OCI-LY1 (cell line): ENCODE measurements around the gene PUS3.

Experiments
- H2AFZ ChIP-seq: fragments of 200-600 bp; sonication (generic), shearing (Covaris generic); 2 replicates; pipeline ENCODE4 v1.6.0; 2014; ENCODE audit warnings: antibody characterized with exemption, mild to moderate bottlenecking, low read length
- H3F3A ChIP-seq: fragments of 200-600 bp; sonication (generic), shearing (Covaris generic); 2 replicates; pipeline ENCODE4 v1.6.0; 2014; ENCODE audit warnings: mild to moderate bottlenecking, antibody characterized with exemption, low read length, moderate library complexity; ENCODE audit not compliant: insufficient read depth
- H3K27ac ChIP-seq: fragments of 200-600 bp; sonication (generic); 2 replicates; pipeline ENCODE4 v1.5.1; 2014; ENCODE audit warnings: low read length, mixed run types, mild to moderate bottlenecking, low read depth; ENCODE audit not compliant: poor library complexity, severe bottlenecking
- H3K27me3 ChIP-seq: fragments of 200-600 bp; sonication (generic); 2 replicates; pipeline ENCODE4 v1.6.0; 2014; ENCODE audit warnings: antibody characterized with exemption, mild to moderate bottlenecking, low read length, moderate library complexity; ENCODE audit not compliant: insufficient read depth
- H3K36me3 ChIP-seq: fragments of 200-600 bp; sonication (generic); 2 replicates; pipeline ENCODE4 v1.6.1; 2014; ENCODE audit warnings: mild to moderate bottlenecking, antibody characterized with exemption, low read length, moderate library complexity, mixed read lengths; ENCODE audit not compliant: insufficient read depth
- H3K4me1 ChIP-seq: fragments of 200-600 bp; sonication (generic); 2 replicates; pipeline ENCODE4 v1.5.1; 2014; ENCODE audit warnings: mild to moderate bottlenecking, low read length, moderate library complexity; ENCODE audit not compliant: insufficient read depth, severe bottlenecking
- H3K4me2 ChIP-seq: fragments of 200-600 bp; sonication (generic), shearing (Covaris generic); 2 replicates; pipeline ENCODE4 v1.6.1; 2014; ENCODE audit warnings: low read length
- H3K4me3 ChIP-seq: fragments of 200-600 bp; sonication (generic); 2 replicates; pipeline ENCODE4 v1.5.1; 2014; ENCODE audit warnings: low read length, low read depth, mild to moderate bottlenecking, mixed read lengths; ENCODE audit not compliant: poor library complexity, severe bottlenecking
- H3K79me2 ChIP-seq: fragments of 200-600 bp; shearing (Covaris generic); 2 replicates; pipeline ENCODE4 v1.6.1; 2016; ENCODE audit warnings: mixed run types, low read length, mixed read lengths; ENCODE audit not compliant: insufficient read depth
- H3K9ac ChIP-seq: fragments of 200-600 bp; sonication (generic), shearing (Covaris generic); 2 replicates; pipeline ENCODE4 v1.6.1; 2014; ENCODE audit warnings: mild to moderate bottlenecking, low read length, mixed read lengths
- H3K9me2 ChIP-seq: fragments of 200-600 bp; sonication (generic), shearing (Covaris generic); 2 replicates; pipeline ENCODE4 v1.6.1; 2014; ENCODE audit warnings: low read depth, mild to moderate bottlenecking, low read length, mixed read lengths
- H3K9me3 ChIP-seq: fragments of 200-600 bp; shearing (Covaris generic); 2 replicates; pipeline ENCODE4 v1.6.1; 2014; ENCODE audit warnings: low read length, mixed read lengths
- H4K20me1 ChIP-seq: fragments of 200-600 bp; sonication (generic), shearing (Covaris generic); 2 replicates; pipeline ENCODE4 v1.6.0; 2016; ENCODE audit warnings: mild to moderate bottlenecking, low read length; ENCODE audit not compliant: insufficient read depth
- EZH2 ChIP-seq: fragments of 200-600 bp; sonication (generic), shearing (Covaris generic); IDR thresholded peaks from 2 replicates; pipeline ENCODE4 v1.8.0; 2017; ENCODE audit warnings: borderline replicate concordance, mixed run types, mild to moderate bottlenecking, antibody characterized with exemption, low read length, moderate library complexity, mixed read lengths
- TF ChIP-seq, protein P1 (sequence below): fragments of 200-600 bp; sonication (generic), shearing (Covaris generic); IDR thresholded peaks from 2 replicates; pipeline ENCODE4 v1.5.1; 2017; ENCODE audit warnings: mild to moderate bottlenecking, antibody characterized with exemption, low read length, moderate library complexity, mixed read lengths

Gene PUS3

DNA sequence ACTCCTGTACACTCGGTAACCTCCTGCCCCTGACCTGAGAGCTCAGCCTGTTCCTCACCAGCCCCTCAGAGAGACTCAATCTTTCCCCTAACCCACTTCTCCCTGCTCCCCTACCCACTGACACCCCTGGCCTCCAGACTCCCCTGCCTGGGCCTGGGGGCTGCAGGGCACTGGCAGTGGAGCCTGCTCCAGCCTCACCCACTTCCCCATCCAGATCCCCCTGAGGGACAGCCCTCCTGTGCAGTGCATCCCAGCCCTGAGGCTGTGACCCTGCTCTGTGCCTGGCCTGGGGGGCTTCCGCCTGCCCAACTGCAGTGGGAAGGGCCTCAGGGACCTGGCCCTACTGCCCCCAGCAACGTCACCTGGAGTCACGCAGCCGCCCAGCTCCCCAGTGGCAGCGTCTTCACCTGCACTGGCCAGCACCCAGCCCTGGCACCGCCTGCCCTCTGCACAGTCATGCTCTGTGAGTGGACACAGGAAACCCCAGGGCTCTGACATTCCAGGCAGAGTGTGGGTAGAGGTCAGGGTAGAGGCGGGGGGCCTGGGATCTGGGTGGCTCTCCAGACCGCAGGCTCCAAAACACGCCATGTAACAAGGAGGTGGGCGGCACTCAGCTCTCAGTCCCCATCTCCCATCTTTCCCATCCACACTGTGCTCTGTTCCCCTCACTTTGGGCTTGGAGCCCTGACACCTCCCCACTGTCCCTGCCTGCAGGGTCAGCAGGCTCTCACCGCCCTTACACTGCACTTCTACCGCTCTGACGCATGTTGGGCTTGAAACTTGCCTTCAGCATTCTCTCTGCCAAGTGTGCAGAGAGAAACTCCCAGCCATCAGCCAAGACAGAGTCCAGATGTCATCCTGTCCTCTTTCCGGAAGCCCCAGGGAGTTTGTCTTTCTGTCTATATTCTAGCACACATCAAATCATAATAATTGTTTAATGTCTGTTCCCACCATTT lies 48.0 kb upstream of the PUS3 start:
- Histone ChIP-seq H3K36me3 (no peaks in the 10 kb centered on the region), H3K27me3 (no peaks in the 10 kb centered on the region), H3K4me2 (no peak overlapping the region), H3F3A (no peaks in the 10 kb centered on the region), H2AFZ (no peak overlapping the region), H3K9me2 (no peaks in the 10 kb centered on the region), H3K4me1 (no peaks in the 10 kb centered on the region), H3K27ac (no peak overlapping the region), H3K9me3 (no peaks in the 10 kb centered on the region), H3K4me3 (no peak overlapping the region), H4K20me1 (no peaks in the 10 kb centered on the region), H3K9ac (no peak overlapping the region), H3K79me2 (no peaks in the 10 kb centered on the region)
- TF ChIP-seq, protein P1, sequence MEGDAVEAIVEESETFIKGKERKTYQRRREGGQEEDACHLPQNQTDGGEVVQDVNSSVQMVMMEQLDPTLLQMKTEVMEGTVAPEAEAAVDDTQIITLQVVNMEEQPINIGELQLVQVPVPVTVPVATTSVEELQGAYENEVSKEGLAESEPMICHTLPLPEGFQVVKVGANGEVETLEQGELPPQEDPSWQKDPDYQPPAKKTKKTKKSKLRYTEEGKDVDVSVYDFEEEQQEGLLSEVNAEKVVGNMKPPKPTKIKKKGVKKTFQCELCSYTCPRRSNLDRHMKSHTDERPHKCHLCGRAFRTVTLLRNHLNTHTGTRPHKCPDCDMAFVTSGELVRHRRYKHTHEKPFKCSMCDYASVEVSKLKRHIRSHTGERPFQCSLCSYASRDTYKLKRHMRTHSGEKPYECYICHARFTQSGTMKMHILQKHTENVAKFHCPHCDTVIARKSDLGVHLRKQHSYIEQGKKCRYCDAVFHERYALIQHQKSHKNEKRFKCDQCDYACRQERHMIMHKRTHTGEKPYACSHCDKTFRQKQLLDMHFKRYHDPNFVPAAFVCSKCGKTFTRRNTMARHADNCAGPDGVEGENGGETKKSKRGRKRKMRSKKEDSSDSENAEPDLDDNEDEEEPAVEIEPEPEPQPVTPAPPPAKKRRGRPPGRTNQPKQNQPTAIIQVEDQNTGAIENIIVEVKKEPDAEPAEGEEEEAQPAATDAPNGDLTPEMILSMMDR, result no peak
- TF ChIP-seq EZH2, result no peak

DNA sequence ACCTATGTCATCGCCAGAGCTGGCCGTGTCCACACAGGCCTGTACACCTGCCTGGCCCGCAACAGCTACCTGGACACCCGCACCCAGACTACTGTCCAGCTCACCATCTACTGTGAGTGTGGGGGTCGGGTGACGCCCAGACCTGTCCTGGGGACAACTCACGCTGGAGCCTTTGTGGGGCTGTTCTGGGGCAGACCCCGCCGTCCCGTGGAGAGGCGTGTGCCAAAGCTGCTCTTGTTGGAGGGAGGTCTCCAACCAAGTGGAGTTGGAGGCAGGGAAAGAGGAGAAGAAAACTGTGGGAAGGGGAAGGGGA lies 47.1 kb upstream of the PUS3 start:
- Histone ChIP-seq H4K20me1 (no peaks in the 10 kb centered on the region), H3K27me3 (no peaks in the 10 kb centered on the region), H3K9ac (no peak overlapping the region)

DNA sequence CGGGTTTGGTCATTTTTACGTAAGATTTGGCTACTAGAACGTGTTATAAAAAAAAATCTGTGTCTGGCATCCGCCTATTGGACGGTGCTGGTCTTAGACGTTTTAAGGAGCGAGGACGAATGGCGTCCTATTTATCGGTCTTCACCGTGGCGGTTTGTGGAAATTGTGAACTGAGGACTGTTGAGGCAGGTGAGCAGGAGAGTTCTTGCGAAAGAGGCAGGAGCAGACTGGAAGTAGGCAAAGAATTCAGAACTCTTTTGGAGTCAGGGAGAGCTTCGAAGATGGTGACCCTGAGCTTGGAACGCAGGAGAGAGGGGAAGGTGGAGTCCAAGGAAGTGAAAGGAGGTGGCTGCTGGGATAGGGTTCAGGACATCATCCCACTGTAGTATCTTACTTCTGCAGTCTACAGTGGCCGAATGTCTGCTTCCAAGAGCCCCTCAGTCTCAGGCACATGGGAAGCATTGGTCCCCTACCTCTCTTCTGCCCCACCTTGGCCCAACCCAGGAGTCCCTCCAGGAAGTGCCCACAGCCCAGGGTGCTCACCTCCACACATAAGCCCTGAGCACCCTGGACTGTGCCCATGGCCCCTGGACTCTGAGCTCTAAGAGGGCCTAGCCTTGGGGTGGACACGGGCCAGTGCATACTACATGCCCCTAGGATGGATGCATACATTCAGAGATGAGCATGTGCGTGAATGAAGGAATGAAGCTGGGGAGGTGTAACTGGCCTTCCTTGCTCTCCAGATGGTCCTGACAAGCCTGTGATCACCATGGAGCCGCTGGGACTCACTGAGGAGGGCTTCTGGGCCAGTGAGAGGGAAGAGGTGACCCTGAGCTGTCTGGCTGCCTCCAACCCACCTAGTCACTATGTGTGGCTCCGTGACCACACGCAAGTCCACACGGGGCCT lies 46.5 kb upstream of the PUS3 start:
- no peaks in the 10 kb centered on the region for H3K4me1 ChIP-seq
- H2AFZ ChIP-seq, result no peak overlapping the region

More for the DNA sequence above, 47.1 kb upstream of the PUS3 start:
- Histone ChIP-seq H3K4me2 (no peak overlapping the region), H2AFZ (no peak overlapping the region), H3K9me3 (no peaks in the 10 kb centered on the region), H3K36me3 (no peaks in the 10 kb centered on the region), H3K27ac (no peak overlapping the region), H3K9me2 (no peaks in the 10 kb centered on the region), H3K79me2 (no peaks in the 10 kb centered on the region), H3F3A (no peaks in the 10 kb centered on the region), H3K4me3 (no peak overlapping the region), H3K4me1 (no peaks in the 10 kb centered on the region)
- TF ChIP-seq, protein P1, result no peak
- TF ChIP-seq EZH2, result no peak

More for the DNA sequence above, 46.5 kb upstream of the PUS3 start:
- Histone ChIP-seq H3K79me2 (no peaks in the 10 kb centered on the region), H3K4me3 (no peak overlapping the region), H3K9me2 (no peaks in the 10 kb centered on the region), H3F3A (no peaks in the 10 kb centered on the region), H4K20me1 (no peaks in the 10 kb centered on the region), H3K4me2 (no peak overlapping the region), H3K9ac (no peak overlapping the region), H3K9me3 (no peaks in the 10 kb centered on the region), H3K27me3 (no peaks in the 10 kb centered on the region), H3K36me3 (no peaks in the 10 kb centered on the region), H3K27ac (no peak overlapping the region)
- TF ChIP-seq EZH2, result no peak
- TF ChIP-seq, protein P1, result no peak
